Activated naive CD8-positive, alpha-beta T cell (primary cell): Measurements from ENCODE around the gene WIF1.

ENCODE experiments used
- H3K27ac Mint-ChIP-seq: one replicate; pipeline ENCODE4 v1.8.0; 2021; ENCODE audit warnings: mixed read lengths
- H3K27me3 Mint-ChIP-seq: one replicate; pipeline ENCODE4 v1.8.0; 2021; ENCODE audit warnings: mixed read lengths
- H3K36me3 Mint-ChIP-seq: one replicate; pipeline ENCODE4 v1.8.0; 2021; ENCODE audit warnings: mixed read lengths
- H3K4me1 Mint-ChIP-seq: one replicate; pipeline ENCODE4 v1.8.0; 2021; ENCODE audit warnings: low read depth, mixed read lengths
- H3K4me3 Mint-ChIP-seq: one replicate; pipeline ENCODE4 v1.8.0; 2021; ENCODE audit warnings: mild to moderate bottlenecking, mixed read lengths
- H3K9me3 Mint-ChIP-seq: one replicate; pipeline ENCODE4 v1.8.0; 2021; ENCODE audit warnings: low read depth, mixed read lengths

Gene WIF1

DNA sequence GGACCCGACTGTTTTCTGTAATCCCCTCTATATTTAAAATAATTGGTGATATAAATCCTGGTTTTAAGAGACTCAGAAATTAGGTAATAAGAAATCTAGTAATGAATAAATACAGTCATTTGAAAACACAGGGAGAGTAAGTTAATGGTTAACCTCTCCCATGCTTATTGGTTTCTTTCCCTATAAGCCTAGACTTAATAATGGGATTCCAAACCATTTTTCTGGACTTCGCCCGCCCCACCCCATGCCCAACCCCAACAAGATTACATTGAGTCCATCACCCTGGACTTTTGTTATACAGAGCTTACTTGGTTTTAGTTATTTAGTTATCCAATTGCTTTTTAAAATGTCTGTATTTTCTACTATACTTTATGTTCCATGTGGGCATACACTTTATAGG lies 98.7 kb downstream of the WIF1 start:
- Mint-ChIP-seq H3K4me1 (no peaks in the 10 kb centered on the region), H3K9me3 (peaks cover 4% of the 10 kb centered on the region), H3K4me3 (no peak overlapping the region), H3K36me3 (no peaks in the 10 kb centered on the region), H3K27ac (no peak overlapping the region), H3K27me3 (peaks cover 12% of the 10 kb centered on the region)

DNA sequence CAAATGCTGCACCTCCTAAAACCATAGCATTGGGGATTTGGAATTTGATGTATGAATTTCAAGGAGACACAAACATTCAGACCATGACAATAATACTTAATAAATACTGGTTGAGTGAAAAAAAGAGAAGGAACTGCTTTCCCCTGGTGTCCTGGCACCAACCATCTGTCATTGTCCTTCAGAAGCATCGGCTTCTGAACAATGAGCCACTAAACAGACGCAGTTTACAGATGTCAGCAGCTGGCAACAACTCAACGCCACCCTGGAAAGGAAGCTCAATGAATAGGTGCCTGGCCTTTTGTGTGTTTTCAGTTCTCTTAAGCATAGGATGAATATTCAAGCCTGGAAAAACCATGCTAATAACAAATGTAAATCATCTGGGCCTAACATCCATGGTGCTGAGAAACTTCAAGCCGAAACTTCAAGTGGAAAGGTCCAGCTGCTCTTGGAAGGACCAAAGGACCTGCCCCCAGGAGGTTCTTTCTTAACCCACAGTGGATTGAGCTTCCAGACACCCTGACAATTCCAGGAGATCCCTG lies 101.3 kb downstream of the WIF1 start:
- Mint-ChIP-seq H3K27me3 (peaks cover 13% of the 10 kb centered on the region), H3K4me3 (no peak overlapping the region), H3K4me1 (no peaks in the 10 kb centered on the region), H3K9me3 (no peaks in the 10 kb centered on the region), H3K27ac (no peak overlapping the region), H3K36me3 (no peaks in the 10 kb centered on the region)

DNA sequence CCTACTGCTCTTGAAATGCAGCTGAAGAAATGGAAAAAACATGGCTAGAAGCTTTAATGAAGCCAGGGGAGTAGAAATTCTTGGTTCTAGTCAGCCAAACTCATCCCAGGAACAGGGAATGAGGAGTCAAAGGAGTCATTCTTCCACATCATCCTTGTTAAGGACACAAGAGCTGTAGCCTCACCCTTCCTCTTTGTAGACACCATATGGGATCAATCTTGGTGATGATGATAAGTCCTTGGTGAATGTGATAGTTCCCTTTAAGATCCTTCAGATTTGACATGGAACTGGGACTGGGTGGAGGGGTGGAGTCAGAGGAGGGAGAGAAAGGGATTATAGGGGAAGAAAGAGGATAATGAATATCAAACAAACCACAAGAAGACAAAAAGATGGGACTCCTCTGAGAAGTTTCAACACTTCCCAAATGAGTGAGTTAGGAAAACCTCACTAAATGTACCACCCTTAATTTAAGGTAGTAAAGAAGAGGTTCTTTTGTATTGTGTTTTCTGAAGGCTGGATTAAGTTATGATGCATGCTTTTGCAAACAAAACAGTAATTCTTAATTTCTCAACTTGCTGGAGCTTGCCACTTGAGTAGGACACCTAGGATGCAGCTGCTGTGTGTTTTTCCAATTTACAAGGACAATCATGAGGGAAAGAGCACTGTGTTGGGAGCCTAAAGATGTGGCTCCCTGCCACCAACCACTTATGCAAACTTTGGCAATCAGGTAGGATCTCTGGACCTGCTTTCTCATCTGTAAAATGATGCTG lies 104.0 kb downstream of the WIF1 start:
- Mint-ChIP-seq H3K27ac (no peak overlapping the region), H3K4me1 (no peaks in the 10 kb centered on the region), H3K27me3 (peaks cover 12% of the 10 kb centered on the region)

GRCh38 chr12:65015850-65016249 lies 105.3 kb downstream of the WIF1 start:
- H3K9me3 Mint-ChIP-seq = no peaks in the 10 kb centered on the region
- H3K4me1 Mint-ChIP-seq = no peaks in the 10 kb centered on the region
- H3K36me3 Mint-ChIP-seq = no peaks in the 10 kb centered on the region
- no peak overlapping the region for H3K4me3 Mint-ChIP-seq
- H3K27me3 Mint-ChIP-seq = peaks cover 9% of the 10 kb centered on the region
- H3K27ac Mint-ChIP-seq = no peak overlapping the region

More for the DNA sequence above, 104.0 kb downstream of the WIF1 start:
- H3K9me3 Mint-ChIP-seq = no peaks in the 10 kb centered on the region
- H3K4me3 Mint-ChIP-seq = no peak overlapping the region
- H3K36me3 Mint-ChIP-seq = no peaks in the 10 kb centered on the region

GRCh38 chr12:65014504-65015271 lies 106.4 kb downstream of the WIF1 start:
- no peaks in the 10 kb centered on the region for H3K9me3 Mint-ChIP-seq
- no peaks in the 10 kb centered on the region for H3K36me3 Mint-ChIP-seq
- H3K27me3 Mint-ChIP-seq = peaks cover 9% of the 10 kb centered on the region
- no peak overlapping the region for H3K4me3 Mint-ChIP-seq
- H3K4me1 Mint-ChIP-seq = no peaks in the 10 kb centered on the region
- no peak overlapping the region for H3K27ac Mint-ChIP-seq

DNA sequence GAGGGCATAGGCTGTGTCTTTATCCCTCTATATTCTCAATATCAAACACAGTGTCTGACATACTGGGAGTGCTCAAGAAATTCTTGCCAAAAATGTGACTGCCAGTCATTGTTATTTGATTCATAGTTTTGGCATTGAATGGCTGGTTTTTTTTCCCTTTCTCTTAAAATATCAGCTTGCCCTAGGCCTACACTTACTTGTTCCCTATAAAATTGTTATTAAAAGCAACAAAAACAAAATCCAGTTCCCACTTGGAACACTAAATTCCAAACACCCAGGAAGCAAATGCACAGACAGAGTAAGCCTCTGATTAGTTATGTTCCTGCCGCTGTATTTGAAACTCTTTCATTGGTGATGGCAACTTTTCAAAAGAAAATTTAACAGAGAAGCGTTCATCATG lies 110.7 kb downstream of the WIF1 start:
- Mint-ChIP-seq H3K4me1 (no peaks in the 10 kb centered on the region), H3K4me3 (no peak overlapping the region), H3K27me3 (peaks cover 6% of the 10 kb centered on the region), H3K9me3 (no peaks in the 10 kb centered on the region), H3K36me3 (no peaks in the 10 kb centered on the region), H3K27ac (no peak overlapping the region)

GRCh38 chr12:65005716-65006115 lies 115.4 kb downstream of the WIF1 start:
- Mint-ChIP-seq H3K4me1 (no peaks in the 10 kb centered on the region), H3K27ac (no peak overlapping the region), H3K27me3 (peaks cover 6% of the 10 kb centered on the region), H3K9me3 (peaks cover 5% of the 10 kb centered on the region), H3K4me3 (no peak overlapping the region), H3K36me3 (no peaks in the 10 kb centered on the region)

DNA sequence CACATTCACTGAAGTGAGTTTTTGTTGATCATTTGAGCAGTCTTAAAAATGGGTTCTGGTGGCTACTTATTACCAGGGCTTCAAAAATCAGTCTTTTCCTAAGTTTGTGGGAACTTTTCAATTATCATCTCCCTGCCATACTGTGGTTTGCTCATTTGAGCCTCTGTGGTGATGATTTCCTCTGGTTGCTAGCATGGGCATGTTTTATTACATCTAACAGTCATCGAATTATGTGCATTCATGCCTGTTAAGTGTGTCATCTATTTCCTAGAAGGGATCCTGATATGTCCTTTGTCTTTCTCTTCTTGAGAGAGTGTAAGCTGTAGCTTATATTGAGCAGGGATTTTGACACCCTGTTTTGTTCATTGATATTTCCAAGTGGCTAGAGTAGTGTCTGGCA lies 116.8 kb downstream of the WIF1 start:
- Mint-ChIP-seq H3K4me1 (no peaks in the 10 kb centered on the region), H3K4me3 (no peak overlapping the region), H3K27ac (no peak overlapping the region), H3K27me3 (peaks cover 6% of the 10 kb centered on the region), H3K36me3 (no peaks in the 10 kb centered on the region), H3K9me3 (peaks cover 5% of the 10 kb centered on the region)
